GM08714 (cell line): ENCODE results near the gene LHCGR.

ENCODE experiments used
- H3K4me3 ChIP-seq: fragments of 200-500 bp; sonication (Bioruptor generic); 2 replicates; pipeline ENCODE4 v1.5.1; 2014; ENCODE audit warnings: mild to moderate bottlenecking, low read length, inconsistent platforms
- ZNF274 ChIP-seq: IDR thresholded peaks from 2 replicates; pipeline ENCODE4 v1.6.1; 2012; ENCODE audit warnings: mild to moderate bottlenecking, low read depth, low read length

LHCGR gene

GRCh38 chr2:48725696-48726494 lies 29.6 kb downstream of the LHCGR start:
- H3K4me3 ChIP-seq, result no peak overlapping the region
- TF ChIP-seq ZNF274, result no peak

- TF ChIP-seq ZNF274, result no peak
- no peak overlapping the region for H3K4me3 ChIP-seq
Measured at GRCh38 chr2:48724278-48724677, 31.2 kb downstream of the LHCGR start.

GRCh38 chr2:48723129-48723528 lies 32.4 kb downstream of the LHCGR start:
- H3K4me3 ChIP-seq, result no peak overlapping the region
- no peak for TF ChIP-seq ZNF274

GRCh38 chr2:48722391-48722790 lies 33.1 kb downstream of the LHCGR start:
- no peak for TF ChIP-seq ZNF274

GRCh38 chr2:48721158-48721557 lies 34.4 kb downstream of the LHCGR start:
- no peak for TF ChIP-seq ZNF274
- H3K4me3 ChIP-seq, result no peak overlapping the region

More at GRCh38 chr2:48722391-48722790, 33.1 kb downstream of the LHCGR start:
- H3K4me3 ChIP-seq, result no peak overlapping the region

GRCh38 chr2:48719480-48720177 lies 35.9 kb downstream of the LHCGR start:
- no peak for TF ChIP-seq ZNF274
- no peak overlapping the region for H3K4me3 ChIP-seq

GRCh38 chr2:48717846-48718245 lies 37.7 kb downstream of the LHCGR start:
- no peak overlapping the region for H3K4me3 ChIP-seq
- TF ChIP-seq ZNF274, result no peak

GRCh38 chr2:48715956-48716355 lies 39.6 kb downstream of the LHCGR start:
- TF ChIP-seq ZNF274, result no peak
- H3K4me3 ChIP-seq, result no peak overlapping the region

GRCh38 chr2:48715042-48715899 lies 40.3 kb downstream of the LHCGR start:
- TF ChIP-seq ZNF274, result no peak
- no peak overlapping the region for H3K4me3 ChIP-seq

- no peak for TF ChIP-seq ZNF274
- no peak overlapping the region for H3K4me3 ChIP-seq
Measured at GRCh38 chr2:48714245-48714644, 41.3 kb downstream of the LHCGR start.

GRCh38 chr2:48713647-48714046 lies 41.9 kb downstream of the LHCGR start:
- H3K4me3 ChIP-seq, result no peak overlapping the region
- TF ChIP-seq ZNF274, result no peak

- TF ChIP-seq ZNF274, result no peak
- no peak overlapping the region for H3K4me3 ChIP-seq
Measured at GRCh38 chr2:48712151-48712550, 43.4 kb downstream of the LHCGR start.

- no peak for TF ChIP-seq ZNF274
- no peak overlapping the region for H3K4me3 ChIP-seq
Measured at GRCh38 chr2:48711343-48711742, 44.2 kb downstream of the LHCGR start.
